B cell (primary cell): ENCODE measurements around the gene FGFRL1. TPM values are rescaled to one million over a fixed set of nuclear protein-coding genes. Genes with fewer than 3 reads are reported as not detected.
A peak's percentile ranks its signal among the peaks of the same experiment; 100 is the strongest.

Experiments used
- ATAC-seq: fragments of 200-7000 bp; cut with Tn5 transposase; one replicate; pipeline ENCODE4 v1.10.0; 2021; ENCODE audit warnings: low read depth, mild to moderate bottlenecking, moderate number of reproducible peaks, moderate library complexity
- CTCF ChIA-PET: fragments of 350-600 bp; sonication (Branson Sonifier 250); formaldehyde crosslinking; loops from one replicate; lab custom pipeline; 2021; ENCODE audit warnings: antibody characterized with exemption, inconsistent platforms; lab: Charles Lee
- POLR2A ChIA-PET: fragments of 350-600 bp; sonication (Branson Sonifier 250); formaldehyde crosslinking; loops from one replicate; lab custom pipeline; 2021; ENCODE audit warnings: antibody characterized with exemption; lab: Charles Lee
- DNase-seq: peaks from one replicate; pipeline ENCODE4 v3.0.0; 2013
- H2AFZ ChIP-seq: 2 replicates; pipeline ENCODE4 v1.6.1; 2012; ENCODE audit warnings: mild to moderate bottlenecking, low read depth, low read length; ENCODE audit not compliant: insufficient read depth, poor library complexity, severe bottlenecking
- H3K27ac ChIP-seq, 2 donors: 1 replicate in 1 of 2; 2 replicates in 1 of 2; pipeline ENCODE4 v1.5.1; 2012 to 2013; ENCODE audit warnings: low read length in 2 of 2, mild to moderate bottlenecking in 2 of 2, moderate library complexity in 1 of 2
- H3K27me3 ChIP-seq, 4 experiments: fragments of 200-600 bp in 1 of 4; sonication (generic) in 1 of 4; replicated peaks in 1 of 4; 1 replicate in 2 of 4; 2 replicates in 2 of 4; pipeline versions ENCODE4 v1.6.1 to v1.7.0; 2013 to 2016; ENCODE audit warnings: low read length in 3 of 4, mild to moderate bottlenecking in 2 of 4, mixed read lengths in 1 of 4, moderate library complexity in 1 of 4; ENCODE audit not compliant: insufficient read depth in 4 of 4, control insufficient read depth in 3 of 4; ENCODE audit errors: control extremely low read depth in 1 of 4
- H3K36me3 ChIP-seq, 2 experiments: replicated peaks in 1 of 2; 1 replicate in 1 of 2; 2 replicates in 1 of 2; pipeline versions ENCODE4 v1.6.1 to v1.7.1; 2013; ENCODE audit warnings: low read length in 1 of 2; ENCODE audit not compliant: insufficient read depth in 2 of 2, control insufficient read depth in 1 of 2; ENCODE audit errors: control extremely low read depth in 1 of 2, extremely low read depth in 1 of 2
- H3K4me1 ChIP-seq, 2 donors: fragments of 200-600 bp in 1 of 2; sonication (generic) in 1 of 2; 1 replicate in 1 of 2; 2 replicates in 1 of 2; pipeline versions ENCODE4 v1.5.1 to v1.6.1; 2013 to 2017; ENCODE audit warnings: low read length in 2 of 2; ENCODE audit not compliant: control insufficient read depth in 2 of 2, insufficient read depth in 2 of 2
- H3K4me2 ChIP-seq: replicated peaks from 2 replicates; pipeline ENCODE3; 2012; ENCODE audit warnings: mild to moderate bottlenecking, low read depth, low read length; ENCODE audit not compliant: poor library complexity, severe bottlenecking
- H3K4me3 ChIP-seq, 5 experiments: fragments of 200-600 bp in 1 of 5; sonication (generic) in 1 of 5; 1 replicate in 3 of 5; 2 replicates in 2 of 5; pipeline versions ENCODE4 v1.5.1 to v1.7.0; 2011 to 2016; ENCODE audit warnings: low read length in 4 of 5, mild to moderate bottlenecking in 4 of 5, low read depth in 2 of 5, control low read depth in 1 of 5, moderate library complexity in 1 of 5; ENCODE audit not compliant: insufficient read depth in 1 of 5; ENCODE audit errors: control extremely low read depth in 1 of 5, extremely low read depth in 1 of 5
- H3K79me2 ChIP-seq: fragments of 200-600 bp; sonication (generic); one replicate; pipeline ENCODE4 v1.6.0; 2016; ENCODE audit warnings: low read length; ENCODE audit not compliant: control insufficient read depth, insufficient read depth
- H3K9ac ChIP-seq: fragments of 200-600 bp; sonication (generic); 2 replicates; pipeline ENCODE4 v1.6.1; 2017; ENCODE audit warnings: mild to moderate bottlenecking, low read length, moderate library complexity
- H3K9me3 ChIP-seq, 3 donors: one replicate each; pipeline versions ENCODE4 v1.6.1 to v1.7.1; 2013; ENCODE audit warnings: low read length in 2 of 3; ENCODE audit not compliant: control insufficient read depth in 2 of 3, insufficient read depth in 1 of 3; ENCODE audit errors: control extremely low read depth in 1 of 3
- H4K20me1 ChIP-seq: 2 replicates; pipeline ENCODE4 v1.6.0; 2012; ENCODE audit warnings: mild to moderate bottlenecking, low read length; ENCODE audit not compliant: insufficient read depth, control insufficient read depth, poor library complexity, severe bottlenecking
- H3K27ac Mint-ChIP-seq: one replicate; pipeline ENCODE4 v1.8.0; 2021; ENCODE audit warnings: mixed read lengths
- H3K27me3 Mint-ChIP-seq: one replicate; pipeline ENCODE4 v1.8.0; 2021; ENCODE audit warnings: mixed read lengths
- H3K4me1 Mint-ChIP-seq: one replicate; pipeline ENCODE4 v1.8.0; 2021; ENCODE audit warnings: mixed read lengths
- H3K4me3 Mint-ChIP-seq: one replicate; pipeline ENCODE4 v1.8.0; 2021; ENCODE audit warnings: mixed read lengths
- H3K9me3 Mint-ChIP-seq: one replicate; pipeline ENCODE4 v1.8.0; 2022; ENCODE audit warnings: mixed read lengths; ENCODE audit not compliant: insufficient read depth
- CTCF ChIP-seq: fragments of 200-600 bp; IDR thresholded peaks from one replicate; pipeline ENCODE4 v1.8.0; 2022; ENCODE audit warnings: antibody characterized with exemption, mild to moderate bottlenecking
- EZH2 ChIP-seq: IDR thresholded peaks from 2 replicates; pipeline ENCODE4 v1.6.1; 2012; ENCODE audit warnings: borderline replicate concordance, low read depth, mild to moderate bottlenecking, moderate library complexity, low read length; ENCODE audit not compliant: insufficient read depth, poor library complexity, severe bottlenecking
- WGBS: methylation state at CpG from one replicate; pipeline ENCODE4 v1.1.5; 2013; ENCODE audit warnings: missing lambda C conversion rate; ENCODE audit not compliant: insufficient coverage; 5-methylcytosine and 5-hydroxymethylcytosine counted together
- intact Hi-C: fragments of 100-400 bp; cut with micrococcal nuclease; formaldehyde crosslinking; loops from one replicate; pipeline ENCODE4 v1.10.0; 2022
- polyA plus RNA-seq: library from polyadenylated mRNA; depleted of rRNA; stranded (reverse); fragments of >200 nt; gene quantifications from 2 replicates; pipeline ENCODE4 v1.2.3, GENCODE V29; 2012
- total RNA-seq, 2 donors: library from RNA; stranded (reverse); fragments of 120-200 nt in 1 of 2; gene quantifications; 1 replicate in 1 of 2; 2 replicates in 1 of 2; pipeline versions ENCODE4 v1.2.3 to v1.2.4, GENCODE V29; 2013 to 2022

Gene FGFRL1
- total and polyA plus RNA-seq, 2 donors (not counting 1 experiment from before 2014, with no cell fraction given): 24.1 to 28.9 TPM

- Histone ChIP-seq H3K9me3 (peaks cover 0 to 15% (median 0%) of the 10 kb centered on the region in 3 donors), H3K79me2 (peaks cover 24% of the 10 kb centered on the region), H3K9ac (peak overlapping the region; percentile 82), H3K4me2 (peak overlapping the region; percentile 99), H3K4me1 (peaks cover 14 to 26% of the 10 kb centered on the region in 2 donors), H3K4me3 (peak overlapping the region; percentile 23 to 76 (median 66)), H3K27me3 (peaks cover 0 to 6% (median under 1%) of the 10 kb centered on the region in 4 experiments), H3K27ac (no peak overlapping the region), H4K20me1 (peaks cover 53% of the 10 kb centered on the region), H3K36me3 (no peaks in the 10 kb centered on the region), H2AFZ (peak overlapping the region; percentile 83)
- 3% methylated on average over 65 of the region's 65 CpGs for WGBS
- Mint-ChIP-seq H3K4me3 (peak overlapping the region; percentile 61), H3K4me1 (peaks cover 9% of the 10 kb centered on the region), H3K9me3 (no peaks in the 10 kb centered on the region), H3K27ac (no peak overlapping the region), H3K27me3 (no peaks in the 10 kb centered on the region)
- POLR2A ChIA-PET: interaction anchor here (0.6 kb wide), 1 partner anchor 26 kb away, joined by 3 read pairs; no protein-coding TSS in a partner anchor
- DNase-seq (peak; percentile 74), ATAC-seq (peak; percentile 26)
- intact Hi-C loops: loop anchor here (1.0 kb wide), 5 partner anchors 14 to 192 kb away; partner anchors contain the start of genes GAK, IDUA and TMEM175
- CTCF ChIA-PET: interaction anchor here (1.5 kb wide), 1 partner anchor 14 kb away, joined by 5 read pairs; the partner anchor contains the start of gene IDUA
- TF ChIP-seq CTCF (no peak), EZH2 (no peak)
These were observed 38.6 kb upstream of the FGFRL1 start for GRCh38 chr4:972651-973424.
